GM12891 (cell line): ENCODE measurements around the gene RECK.
A peak's percentile ranks its signal among the peaks of the same experiment; 100 is the strongest.

ENCODE experiments used
- DNase-seq: peaks from one replicate; pipeline ENCODE4 v3.0.0; 2011; ENCODE audit warnings: low spot score; ENCODE audit not compliant: insufficient read length
- FAIRE-seq: peaks from 2 replicates; lab custom pipeline; 2011; peaks lifted over from hg19 to GRCh38; lab: Jason Lieb, UNC
- PAX5 ChIP-seq: IDR thresholded peaks from 2 replicates; pipeline ENCODE4 v1.6.1; 2011; ENCODE audit warnings: low read length, moderate library complexity, mild to moderate bottlenecking; ENCODE audit not compliant: insufficient read depth, severe bottlenecking
- POLR2A ChIP-seq: IDR thresholded peaks from 2 replicates; pipeline ENCODE4 v1.6.1; 2011; ENCODE audit warnings: low read depth, low read length, control low read depth
- POLR2AphosphoS5 ChIP-seq: IDR thresholded peaks from 2 replicates; pipeline ENCODE4 v1.6.1; 2011; ENCODE audit warnings: low read depth, low read length, control low read depth
- POU2F2 ChIP-seq: IDR thresholded peaks from 2 replicates; pipeline ENCODE4 v1.6.1; 2011; ENCODE audit warnings: low read depth, mild to moderate bottlenecking, control low read depth, low read length, moderate library complexity
- SPI1 ChIP-seq: IDR thresholded peaks from 2 replicates; pipeline ENCODE4 v1.6.1; 2011; ENCODE audit warnings: low read depth, low read length, control low read depth
- TAF1 ChIP-seq: IDR thresholded peaks from 2 replicates; pipeline ENCODE4 v1.6.1; 2011; ENCODE audit warnings: low read depth, low read length, control low read depth

Gene RECK

DNA sequence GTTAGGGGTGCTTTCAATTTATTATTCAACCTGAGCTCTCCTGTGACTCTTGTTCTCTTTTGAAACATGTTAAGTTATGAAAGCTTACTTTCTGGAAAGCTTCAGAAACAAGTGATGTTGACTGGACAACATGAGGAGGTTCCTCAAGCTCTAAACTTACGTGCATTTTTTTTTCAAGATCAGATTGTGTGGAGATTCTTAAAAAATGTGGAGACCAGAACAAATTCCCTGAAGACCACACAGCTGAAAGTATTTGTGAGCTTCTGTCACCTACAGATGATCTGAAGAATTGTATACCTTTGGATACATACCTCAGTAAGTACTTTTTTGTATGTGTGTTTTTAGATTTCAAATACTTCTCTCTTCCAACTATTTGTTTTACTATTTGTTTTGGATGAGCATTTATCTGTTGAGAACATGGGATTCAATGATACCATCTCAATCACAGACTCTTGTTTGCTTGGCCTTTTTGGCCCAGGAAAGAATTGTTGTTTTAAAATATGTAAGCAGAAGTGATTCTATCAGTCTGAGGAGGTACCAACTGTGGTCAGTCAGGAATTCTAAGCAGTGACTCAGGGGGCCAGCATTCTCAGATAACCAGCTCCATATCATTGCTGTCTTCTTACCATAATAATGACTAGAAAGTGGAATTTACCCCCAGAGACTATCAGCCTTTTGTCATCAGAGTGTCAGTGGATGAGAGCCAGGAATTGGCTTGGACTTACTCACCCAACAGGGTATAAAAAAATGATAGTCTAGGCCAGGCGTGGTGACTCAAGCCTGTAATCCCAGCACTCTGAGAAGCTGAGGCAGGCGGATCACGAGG is 65.4 kb downstream of the RECK start:
- no peak for TF ChIP-seq POU2F2
- TF ChIP-seq POLR2A = no peak
- TF ChIP-seq TAF1 = no peak
- TF ChIP-seq PAX5 = no peak
- TF ChIP-seq POLR2AphosphoS5 = no peak
- no peak for TF ChIP-seq SPI1
- no peak for DNase-seq
- no peak for FAIRE-seq

DNA sequence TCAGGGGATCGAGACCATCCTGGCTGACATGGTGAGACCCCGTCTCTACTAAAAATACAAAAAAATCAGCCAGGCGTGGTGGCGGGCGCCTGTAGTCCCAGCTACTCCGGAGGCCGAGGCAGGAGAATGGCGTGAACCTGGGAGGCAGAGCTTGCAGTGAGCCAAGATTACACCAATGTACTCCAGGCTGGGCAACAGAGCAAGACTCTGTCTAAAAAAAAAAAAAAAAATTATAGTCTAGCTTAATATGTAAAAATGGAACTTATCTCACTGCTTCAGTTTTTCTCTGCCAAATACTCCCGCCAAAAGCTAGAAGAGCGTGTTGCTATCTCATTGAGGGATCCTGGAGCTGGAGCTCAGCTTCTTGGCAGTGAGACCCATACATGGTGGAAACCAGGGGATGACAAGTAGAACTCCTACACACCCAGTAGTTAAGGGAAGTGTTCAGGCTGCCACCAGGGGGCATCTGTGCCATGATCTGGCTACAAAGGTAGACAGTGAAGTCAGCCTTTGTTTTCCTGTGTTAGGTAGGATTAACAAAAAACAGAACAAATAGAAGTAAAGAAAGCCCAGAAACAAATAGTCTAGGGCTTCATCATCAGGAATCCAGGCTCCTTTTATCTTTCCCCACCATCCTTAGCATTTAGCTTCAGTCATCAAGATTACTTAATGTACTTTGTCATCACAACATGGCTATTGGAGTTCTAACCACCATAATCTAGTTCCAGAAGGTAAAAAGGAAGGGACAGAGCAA is 66.2 kb downstream of the RECK start:
- FAIRE-seq (peak; percentile 97), DNase-seq (peak; percentile 51)
- TF ChIP-seq POLR2AphosphoS5 (no peak), SPI1 (peak; percentile 47)

DNA sequence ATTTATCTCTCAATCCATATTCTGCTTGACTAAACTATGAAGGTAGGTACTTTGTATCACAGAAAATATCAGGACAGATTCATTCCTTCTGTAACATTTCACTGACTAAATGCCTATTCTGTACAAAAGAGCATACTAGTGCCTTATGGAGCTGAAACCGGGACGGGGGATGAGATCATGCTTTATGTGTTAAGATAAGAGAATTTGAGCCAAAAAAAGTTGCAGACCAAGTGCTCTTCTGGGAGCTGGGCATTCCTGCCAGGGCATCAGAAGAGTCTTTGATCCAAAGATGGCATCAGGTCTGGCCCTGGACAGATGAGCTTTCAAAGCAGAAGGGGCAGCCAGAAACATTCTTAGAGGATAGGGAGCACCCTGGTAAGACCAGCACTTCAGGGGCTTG is 72.4 kb downstream of the RECK start:
- no peak for FAIRE-seq
- no peak for DNase-seq
- TF ChIP-seq TAF1 = no peak
- TF ChIP-seq PAX5 = no peak
- TF ChIP-seq POLR2A = no peak
- no peak for TF ChIP-seq POLR2AphosphoS5
- TF ChIP-seq POU2F2 = no peak
- no peak for TF ChIP-seq SPI1

DNA sequence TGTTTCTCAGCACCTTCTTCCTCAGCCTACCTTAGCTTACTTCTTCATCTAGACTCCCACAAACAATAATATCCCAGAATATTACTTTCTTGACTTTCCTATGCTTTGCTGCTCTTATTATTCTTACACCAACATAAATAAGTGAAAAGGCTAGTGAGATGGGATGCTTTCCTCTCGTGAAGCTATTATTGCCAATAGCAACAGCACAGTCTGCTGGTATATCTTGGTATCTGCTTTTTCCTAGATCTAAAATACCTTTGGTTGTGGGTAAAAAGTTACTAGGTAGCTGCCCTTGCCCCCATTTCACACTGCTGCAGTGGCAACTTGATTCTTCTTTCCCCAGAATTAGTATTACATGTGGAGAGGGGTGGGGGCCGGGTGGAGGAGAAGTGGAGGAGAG is 73.7 kb downstream of the RECK start:
- FAIRE-seq (peak; percentile 35), DNase-seq (no peak)
- no peak for TF ChIP-seq POU2F2
- TF ChIP-seq SPI1 = no peak
- no peak for TF ChIP-seq POLR2A
- TF ChIP-seq POLR2AphosphoS5 = no peak
- TF ChIP-seq PAX5 = no peak
- TF ChIP-seq TAF1 = no peak

DNA sequence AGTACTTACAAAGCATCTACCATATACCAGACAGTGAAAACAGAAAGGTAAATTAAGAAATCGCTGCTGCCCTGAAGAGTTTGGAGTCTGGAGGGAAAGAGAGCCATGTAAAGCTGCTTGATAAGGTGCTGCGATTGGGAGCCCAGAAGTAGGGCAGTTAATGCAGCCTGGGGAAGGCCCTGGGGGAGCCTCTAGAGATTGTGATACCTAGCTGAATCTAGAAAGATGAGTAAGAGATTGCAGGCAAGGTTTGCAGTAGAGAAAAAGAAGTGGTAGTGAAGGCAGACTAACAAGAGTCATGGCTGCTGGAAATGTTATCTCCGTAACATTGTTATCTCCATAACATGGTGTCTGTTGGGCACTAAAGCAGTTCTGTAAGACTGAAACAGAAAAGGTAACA is 75.8 kb downstream of the RECK start:
- TF ChIP-seq POLR2AphosphoS5 = no peak
- TF ChIP-seq POU2F2 = no peak
- TF ChIP-seq POLR2A = no peak
- TF ChIP-seq TAF1 = no peak
- TF ChIP-seq SPI1 = no peak
- no peak for TF ChIP-seq PAX5
- DNase-seq = no peak
- no peak for FAIRE-seq

DNA sequence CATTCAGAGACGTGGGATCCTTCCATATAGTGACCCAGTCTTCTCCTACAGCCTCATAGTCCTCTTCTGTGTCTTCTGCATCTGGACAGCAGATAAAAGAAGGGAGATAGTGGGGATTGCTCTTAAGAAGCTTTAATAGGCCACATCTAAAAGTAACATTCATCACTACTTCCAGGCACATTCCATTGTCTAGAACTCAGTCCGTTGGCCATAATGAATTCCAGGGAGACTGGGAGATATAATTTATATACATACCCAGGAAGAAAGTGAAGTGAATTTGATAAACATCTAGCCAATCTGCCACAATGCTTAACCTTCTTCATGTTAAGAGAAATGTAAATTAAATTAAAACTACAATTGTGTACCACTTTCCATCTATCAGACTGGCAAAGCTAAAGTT is 77.3 kb downstream of the RECK start:
- FAIRE-seq (no peak), DNase-seq (no peak)
- TF ChIP-seq POLR2AphosphoS5 (no peak), SPI1 (no peak), POLR2A (no peak), POU2F2 (no peak), PAX5 (no peak), TAF1 (no peak)

DNA sequence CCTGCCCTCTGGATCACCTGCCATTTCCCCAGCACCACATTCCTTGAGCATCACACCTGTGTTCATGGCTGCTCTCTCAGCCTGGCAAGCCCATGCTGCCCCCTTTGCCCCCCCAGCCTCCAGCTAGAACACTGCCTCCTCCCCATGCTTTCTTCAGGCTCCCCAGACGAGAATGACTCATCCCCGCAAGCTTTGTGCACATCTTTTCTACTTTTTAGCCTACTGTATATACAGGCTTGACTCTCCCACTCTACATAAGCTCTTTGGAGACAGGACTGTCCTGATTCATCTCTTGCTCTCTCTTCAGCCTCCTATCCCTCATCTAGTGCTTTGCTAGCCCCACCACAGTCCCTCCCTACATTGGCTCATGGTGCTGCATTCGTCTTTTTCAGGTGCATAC is 79.9 kb downstream of the RECK start:
- FAIRE-seq (no peak), DNase-seq (no peak)
- TF ChIP-seq TAF1 = no peak

DNA sequence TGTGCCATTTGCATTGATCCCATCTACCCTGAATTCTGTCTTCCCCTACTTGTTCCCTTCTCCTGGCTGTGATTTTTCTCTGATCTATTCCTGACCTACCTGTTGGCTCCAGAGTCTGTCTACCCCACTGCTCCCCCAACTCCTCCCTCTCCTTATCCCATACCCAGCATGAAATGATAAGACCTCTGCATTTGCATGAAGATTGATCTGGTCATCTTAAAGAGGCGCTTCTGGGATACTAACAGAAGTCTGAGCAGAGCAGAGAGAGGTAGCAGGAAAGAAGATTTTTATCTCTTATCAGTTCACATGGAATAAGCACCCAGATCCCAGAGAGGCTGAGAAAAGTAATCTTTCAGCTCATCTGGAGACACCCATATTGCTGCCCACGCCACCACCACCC is 81.5 kb downstream of the RECK start:
- TF ChIP-seq PAX5 (no peak), POU2F2 (no peak), TAF1 (no peak), POLR2A (no peak), POLR2AphosphoS5 (no peak), SPI1 (no peak)
- FAIRE-seq (no peak), DNase-seq (no peak)

DNA sequence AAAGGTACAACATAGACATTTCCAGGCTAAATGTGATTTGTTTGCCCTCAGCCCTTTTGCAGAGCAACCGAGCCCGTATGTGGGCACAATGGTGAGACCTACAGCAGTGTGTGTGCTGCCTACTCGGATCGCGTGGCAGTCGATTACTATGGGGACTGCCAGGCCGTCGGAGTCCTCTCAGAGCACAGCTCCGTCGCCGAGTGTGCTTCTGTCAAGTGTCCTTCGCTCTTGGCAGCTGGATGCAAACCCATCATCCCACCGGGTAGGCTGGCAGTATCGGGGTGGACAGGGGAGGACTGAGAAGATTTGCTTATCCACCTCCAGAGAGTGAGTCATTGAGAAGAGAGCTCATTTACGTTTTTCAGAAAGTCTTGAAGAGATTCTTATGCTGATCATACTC is 82.0 kb downstream of the RECK start:
- no peak for DNase-seq
- no peak for FAIRE-seq
- TF ChIP-seq POU2F2 (no peak), TAF1 (no peak), POLR2A (no peak), PAX5 (no peak), POLR2AphosphoS5 (no peak), SPI1 (no peak)

DNA sequence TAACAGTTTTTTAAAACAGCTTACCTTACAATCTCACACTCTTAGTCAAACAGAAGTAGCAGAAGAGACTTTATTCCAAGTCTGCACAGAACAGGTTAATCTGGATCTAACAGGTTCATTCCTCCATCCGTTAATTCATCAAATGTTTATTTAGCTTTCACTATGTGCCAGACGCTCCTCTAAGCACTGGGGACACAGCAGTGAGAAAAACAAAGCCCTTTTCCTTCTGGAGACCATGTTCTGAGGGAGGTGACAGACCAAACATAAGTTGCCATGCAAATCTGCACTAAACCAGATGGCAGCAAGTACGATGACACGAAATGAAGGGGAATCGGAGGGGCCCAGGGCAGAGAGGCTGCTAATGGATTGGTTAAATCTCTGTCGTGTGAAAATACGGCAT is 82.8 kb downstream of the RECK start:
- FAIRE-seq = no peak
- TF ChIP-seq TAF1 (no peak), SPI1 (no peak), POLR2AphosphoS5 (no peak), POLR2A (no peak), POU2F2 (no peak), PAX5 (no peak)
- no peak for DNase-seq
